Lower leg skin (tissue), 3 donors: ENCODE data around the gene SCMH1.

ENCODE experiments used
- CTCF ChIP-seq, 3 donors: fragments of 450-650 bp; IDR thresholded peaks; one replicate each; pipeline ENCODE4 v1.5.1; 2016; ENCODE audit warnings: antibody characterized with exemption in 3 of 3, mild to moderate bottlenecking in 3 of 3, moderate library complexity in 2 of 3
- POLR2A ChIP-seq, 2 donors: fragments of 450-650 bp; IDR thresholded peaks; one replicate each; pipeline ENCODE4 v1.6.1; 2016 to 2017; ENCODE audit warnings: antibody characterized with exemption in 2 of 2, mild to moderate bottlenecking in 1 of 2, moderate library complexity in 1 of 2

GRCh38 chr1:41110286-41110685, 131.8 kb downstream of the SCMH1 start:
- no peak for TF ChIP-seq CTCF (IDR thresholded peaks at IDR 0.05)
- no peak for TF ChIP-seq POLR2A (IDR thresholded peaks at IDR 0.05)
